ENCODE measurements around the gene KLC1. TPM values are rescaled to one million over a fixed set of nuclear protein-coding genes. Genes with fewer than 3 reads are reported as not detected.
A peak's percentile ranks its signal among the peaks of the same experiment; 100 is the strongest.

The KLC1 gene
- total RNA-seq, 2 donors from 2014 or later, result 185 to 201 TPM

- no peak overlapping the region for H3K4me3 ChIP-seq
- no peak for TF ChIP-seq CTCF (IDR thresholded peaks at IDR 0.05)
- peaks cover 0 to 50% of the 10 kb centered on the region in 2 donors for H3K4me1 ChIP-seq
- H3K9me3 ChIP-seq, result no peaks in the 10 kb centered on the region
- DNase-seq (ENCODE audit: low spot score), result no peak
- H3K27ac ChIP-seq, result peak overlapping the region; percentile 29 to 39
- peaks cover 44% of the 10 kb centered on the region for H3K36me3 ChIP-seq
- no peaks in the 10 kb centered on the region for H3K27me3 ChIP-seq
These were observed 76.1 kb downstream of the KLC1 start for GRCh38 chr14:103705118-103705503.

GRCh38 chr14:103705504-103706284 lies 76.7 kb downstream of the KLC1 start:
- H3K36me3 ChIP-seq, result peaks cover 39% of the 10 kb centered on the region
- no peaks in the 10 kb centered on the region for H3K27me3 ChIP-seq
- H3K9me3 ChIP-seq, result no peaks in the 10 kb centered on the region
- TF ChIP-seq CTCF (IDR thresholded peaks at IDR 0.05), result no peak
- peak overlapping the region; percentile 29 to 39 for H3K27ac ChIP-seq
- DNase-seq (ENCODE audit: low spot score), result no peak
- H3K4me3 ChIP-seq, result no peak overlapping the region
- peaks cover 0 to 45% of the 10 kb centered on the region in 2 donors for H3K4me1 ChIP-seq

- H3K27me3 ChIP-seq, result no peaks in the 10 kb centered on the region
These were observed 77.7 kb downstream of the KLC1 start for GRCh38 chr14:103706551-103707328.

GRCh38 chr14:103707329-103708263 lies 78.6 kb downstream of the KLC1 start:
- peaks cover 20% of the 10 kb centered on the region for H3K36me3 ChIP-seq

More at GRCh38 chr14:103706551-103707328, 77.7 kb downstream of the KLC1 start:
- H3K36me3 ChIP-seq, result peaks cover 29% of the 10 kb centered on the region
- TF ChIP-seq CTCF (IDR thresholded peaks at IDR 0.05), result no peak
- H3K4me3 ChIP-seq, result no peak overlapping the region
- H3K27ac ChIP-seq, result no peak overlapping the region
- no peaks in the 10 kb centered on the region for H3K9me3 ChIP-seq
- DNase-seq (ENCODE audit: low spot score), result no peak
- H3K4me1 ChIP-seq, result peaks cover 0 to 46% of the 10 kb centered on the region in 2 donors

More at GRCh38 chr14:103707329-103708263, 78.6 kb downstream of the KLC1 start:
- Histone ChIP-seq H3K4me3 (no peak overlapping the region), H3K9me3 (no peaks in the 10 kb centered on the region), H3K27me3 (no peaks in the 10 kb centered on the region), H3K27ac (no peak overlapping the region), H3K4me1 (peaks cover 0 to 54% of the 10 kb centered on the region in 2 donors)
- DNase-seq (ENCODE audit: low spot score), result no peak
- TF ChIP-seq CTCF (IDR thresholded peaks at IDR 0.05), result no peak

Measured in right atrium auricular region (tissue), 2 donors.